ENCODE measurements around the gene CPHXL. TPM values are rescaled to one million over a fixed set of nuclear protein-coding genes. Genes with fewer than 3 reads are reported as not detected.

CPHXL gene
- total RNA-seq, 1 experiment from 2014 or later: not detected

DNA sequence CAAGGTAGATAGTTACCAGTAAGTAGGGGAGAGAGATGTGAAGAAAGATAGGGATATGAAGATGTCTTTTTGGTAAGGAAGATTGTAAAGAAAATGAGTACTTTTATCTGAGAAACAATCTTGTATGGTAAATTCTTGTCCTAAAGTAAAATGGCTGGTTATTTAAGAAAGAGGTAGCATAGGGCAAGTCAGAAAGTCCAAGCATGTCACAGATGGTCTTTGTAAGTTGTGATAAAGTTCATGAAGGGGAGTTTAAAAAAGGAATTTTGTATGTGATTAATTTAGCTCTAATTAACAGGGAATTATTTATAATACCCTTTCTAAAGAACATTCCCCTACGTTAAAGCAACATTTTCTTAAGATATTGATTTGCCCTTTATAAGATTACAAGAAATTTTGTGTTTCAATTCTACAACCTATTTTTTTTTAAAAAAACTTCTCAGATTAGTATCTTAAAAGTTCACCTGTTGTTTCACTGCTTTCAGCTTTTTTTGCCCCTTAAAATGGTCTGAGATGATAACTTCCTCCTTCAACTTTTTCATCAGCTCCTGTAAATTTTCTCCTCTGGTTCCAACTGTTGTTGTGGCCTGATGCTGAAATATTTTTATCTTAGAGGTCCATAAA is 16.2 kb upstream of the CPHXL start:
- H3K27ac ChIP-seq (ENCODE audit: low read depth, low read length): no peak overlapping the region
- BruUV-seq (replicated peaks): no TSS peak
- H3K36me3 ChIP-seq (ENCODE audit: control insufficient read depth in 1 of 2, insufficient read depth in 2 of 2, low read length in 2 of 2): no peaks in the 10 kb centered on the region
- no peak overlapping the region for H3K9ac ChIP-seq (ENCODE audit: low read length)
- DNase-seq (ENCODE audit: low read depth, low spot score) (peak; percentile 12), ATAC-seq (no peak)
- H3K4me2 ChIP-seq (ENCODE audit: low read length): no peak overlapping the region
- no peaks in the 10 kb centered on the region for H3K4me1 ChIP-seq (ENCODE audit: control insufficient read depth in 1 of 2, insufficient read depth in 2 of 2, low read length in 2 of 2)
- H3K79me2 ChIP-seq (ENCODE audit: insufficient read depth, low read length): no peaks in the 10 kb centered on the region
- H2AFZ ChIP-seq (ENCODE audit: low read depth, low read length, poor library complexity, severe bottlenecking): no peak overlapping the region
- peaks cover 0 to 21% of the 10 kb centered on the region in 2 experiments; a peak in 2 of 4 replicates for H3K9me3 ChIP-seq (ENCODE audit: control insufficient read depth in 1 of 2, insufficient read depth in 1 of 2, low read depth in 1 of 2, low read length in 2 of 2)
- H3K9me2 ChIP-seq (ENCODE audit: insufficient read depth): no peaks in the 10 kb centered on the region
- TF ChIP-seq ZNF274 (IDR thresholded peaks at IDR 0.05; ENCODE audit: low read depth, low read length): no peak
- TF ChIP-seq, protein P1, sequence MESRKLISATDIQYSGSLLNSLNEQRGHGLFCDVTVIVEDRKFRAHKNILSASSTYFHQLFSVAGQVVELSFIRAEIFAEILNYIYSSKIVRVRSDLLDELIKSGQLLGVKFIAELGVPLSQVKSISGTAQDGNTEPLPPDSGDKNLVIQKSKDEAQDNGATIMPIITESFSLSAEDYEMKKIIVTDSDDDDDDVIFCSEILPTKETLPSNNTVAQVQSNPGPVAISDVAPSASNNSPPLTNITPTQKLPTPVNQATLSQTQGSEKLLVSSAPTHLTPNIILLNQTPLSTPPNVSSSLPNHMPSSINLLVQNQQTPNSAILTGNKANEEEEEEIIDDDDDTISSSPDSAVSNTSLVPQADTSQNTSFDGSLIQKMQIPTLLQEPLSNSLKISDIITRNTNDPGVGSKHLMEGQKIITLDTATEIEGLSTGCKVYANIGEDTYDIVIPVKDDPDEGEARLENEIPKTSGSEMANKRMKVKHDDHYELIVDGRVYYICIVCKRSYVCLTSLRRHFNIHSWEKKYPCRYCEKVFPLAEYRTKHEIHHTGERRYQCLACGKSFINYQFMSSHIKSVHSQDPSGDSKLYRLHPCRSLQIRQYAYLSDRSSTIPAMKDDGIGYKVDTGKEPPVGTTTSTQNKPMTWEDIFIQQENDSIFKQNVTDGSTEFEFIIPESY (IDR thresholded peaks at IDR 0.05; ENCODE audit: extremely low read depth, insufficient replicate concordance, low read length): no peak
- TF ChIP-seq POLR2AphosphoS5 (IDR thresholded peaks at IDR 0.05; ENCODE audit: low read depth, low read length): no peak
- no peak for TF ChIP-seq CTCF (IDR thresholded peaks at IDR 0.05 in 2 of 3, conservative IDR thresholded peaks at IDR 0.05 in 1 of 3; ENCODE audit: borderline replicate concordance in 1 of 3, insufficient read depth in 1 of 3, low read depth in 2 of 3, low read length in 2 of 3)
- no peak for TF ChIP-seq RAD21 (IDR thresholded peaks at IDR 0.05; ENCODE audit: low read depth)
- no peak for TF ChIP-seq EGR1 (IDR thresholded peaks at IDR 0.05; ENCODE audit: low read depth)
- TF ChIP-seq ELF1 (IDR thresholded peaks at IDR 0.05; ENCODE audit: borderline replicate concordance, low read depth): no peak
- no peak for TF ChIP-seq REST (IDR thresholded peaks at IDR 0.05; ENCODE audit: low read depth)
- TF ChIP-seq CEBPB (IDR thresholded peaks at IDR 0.05; ENCODE audit: low read depth): no peak
- TF ChIP-seq CBX3 (IDR thresholded peaks at IDR 0.05; ENCODE audit: low read depth): no peak
- no peak for TF ChIP-seq SRF (IDR thresholded peaks at IDR 0.05; ENCODE audit: low read depth)
- no peak for TF ChIP-seq SIN3A (IDR thresholded peaks at IDR 0.05; ENCODE audit: low read depth)
- no peak for TF ChIP-seq JUND (IDR thresholded peaks at IDR 0.05)
- RAD21 ChIA-PET (ENCODE audit: low non-redundant PET in 1 of 2, low total read pairs in 2 of 2, uncharacterized antibody in 2 of 2, unreplicated experiment in 2 of 2): no interaction called here
- intact Hi-C loops (cut with micrococcal nuclease): no loop called here
- no peak overlapping the region for H3K4me3 ChIP-seq (replicated peaks in 1 of 2; ENCODE audit: low read depth in 1 of 2, low read length in 2 of 2)
- CTCF ChIA-PET: no interaction called here
- no peaks in the 10 kb centered on the region for H4K20me1 ChIP-seq (ENCODE audit: insufficient read depth)
- H3K27me3 ChIP-seq (ENCODE audit: insufficient read depth, low read length): no peaks in the 10 kb centered on the region
- POLR2A ChIA-PET: no interaction called here

Data from HCT116 (cell line).